C4-2B (cell line): ENCODE measurements around the gene IFRD1.

Experiments
- H3K27ac ChIP-seq: fragments of 450-650 bp; 2 replicates; pipeline ENCODE4 v1.5.1; 2017
- CTCF ChIP-seq: fragments of 450-650 bp; conservative IDR thresholded peaks from 2 replicates; pipeline ENCODE4 v1.5.1; 2017; ENCODE audit warnings: mild to moderate bottlenecking
- ZFX ChIP-seq: fragments of 450-650 bp; IDR thresholded peaks from 2 replicates; pipeline ENCODE4 v1.6.1; 2017

The IFRD1 gene

GRCh38 chr7:112467867-112468266 lies 17.6 kb downstream of the IFRD1 start:
- H3K27ac ChIP-seq: no peak overlapping the region
- TF ChIP-seq CTCF (no peak), ZFX (no peak)

- TF ChIP-seq CTCF: no peak
- no peak for TF ChIP-seq ZFX
Observed at GRCh38 chr7:112470194-112470593, 19.9 kb downstream of the IFRD1 start.

GRCh38 chr7:112476390-112477052 lies 26.3 kb downstream of the IFRD1 start:
- no peak overlapping the region for H3K27ac ChIP-seq
- TF ChIP-seq CTCF: no peak
- no peak for TF ChIP-seq ZFX

More at GRCh38 chr7:112470194-112470593, 19.9 kb downstream of the IFRD1 start:
- no peak overlapping the region for H3K27ac ChIP-seq

DNA sequence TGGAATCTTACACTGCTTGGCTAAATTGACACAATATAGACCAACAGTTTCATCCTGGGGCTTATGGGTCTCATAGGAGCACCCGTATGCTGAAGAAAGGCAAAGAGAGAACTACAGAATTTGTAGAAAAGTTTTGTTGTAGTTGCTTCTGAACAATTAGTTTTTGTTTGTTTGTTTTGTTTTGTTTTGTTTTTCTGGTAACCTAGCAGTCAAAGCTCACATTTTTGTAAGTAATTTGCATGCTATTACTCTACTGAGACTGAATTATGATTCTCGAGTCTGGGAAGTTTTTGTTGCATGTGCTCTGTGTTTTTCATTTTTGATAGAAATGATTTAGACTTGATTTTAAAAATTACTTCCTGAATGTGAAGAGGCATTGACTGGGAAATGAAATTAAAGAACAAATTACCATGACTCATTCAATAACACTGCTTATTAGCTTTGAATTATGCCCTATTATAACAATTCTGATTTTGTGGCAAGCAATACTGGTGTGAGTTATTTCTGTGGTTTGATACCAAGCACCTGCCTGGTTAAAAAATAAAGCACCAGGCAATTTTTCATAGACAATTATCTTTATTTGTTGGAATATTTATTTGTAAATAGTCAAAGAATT lies 31.0 kb downstream of the IFRD1 start:
- no peak overlapping the region for H3K27ac ChIP-seq
- TF ChIP-seq CTCF (no peak), ZFX (no peak)

GRCh38 chr7:112481833-112482670 lies 31.8 kb downstream of the IFRD1 start:
- H3K27ac ChIP-seq: no peak overlapping the region
- TF ChIP-seq CTCF: no peak
- TF ChIP-seq ZFX: no peak

- no peak overlapping the region for H3K27ac ChIP-seq
- no peak for TF ChIP-seq ZFX
- TF ChIP-seq CTCF: no peak
Observed at GRCh38 chr7:112484671-112485167, 34.5 kb downstream of the IFRD1 start.

- no peak overlapping the region for H3K27ac ChIP-seq
- TF ChIP-seq CTCF: no peak
- no peak for TF ChIP-seq ZFX
Observed at GRCh38 chr7:112485766-112486165, 35.5 kb downstream of the IFRD1 start.
